ENCODE data around the gene GAL3ST3.
A peak's percentile ranks its signal among the peaks of the same experiment; 100 is the strongest.

Gene GAL3ST3

DNA sequence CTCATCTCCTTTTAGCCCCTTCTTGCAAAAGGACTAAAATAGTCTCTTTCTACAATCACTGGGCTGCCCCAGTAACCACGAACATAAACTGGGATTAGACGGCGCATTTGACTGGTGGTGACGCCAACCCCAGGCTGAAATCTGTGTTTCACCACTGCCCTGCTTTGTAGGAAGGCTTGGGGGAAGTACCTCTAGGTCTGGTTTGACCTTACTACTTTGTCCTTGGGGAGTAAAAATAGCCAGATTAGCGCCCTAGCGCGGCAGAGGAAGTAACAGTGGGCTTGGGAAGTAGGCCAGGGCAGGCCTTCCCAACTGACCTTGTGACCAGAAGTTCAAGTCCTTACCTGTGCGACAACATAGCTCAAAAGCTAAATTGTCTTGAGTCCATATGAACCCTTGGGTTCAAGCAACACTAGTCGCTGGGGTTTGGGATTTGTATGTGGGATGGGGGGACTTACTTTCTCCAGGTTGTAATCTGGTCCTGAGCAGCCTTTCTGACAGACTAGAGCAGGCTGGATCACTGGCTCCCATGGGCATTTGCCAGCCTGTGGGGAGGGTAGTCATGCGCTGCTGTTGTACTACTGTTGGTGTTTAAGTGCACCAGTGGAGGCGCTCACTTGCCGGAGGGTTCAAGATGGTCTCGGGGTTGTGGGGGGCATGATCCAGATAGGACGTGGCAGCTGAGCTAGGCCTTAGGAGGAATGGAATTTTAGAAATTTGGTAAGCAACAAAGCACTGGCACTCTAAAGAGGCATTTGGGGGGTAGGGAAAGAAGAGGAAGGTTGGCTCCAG is 20.2 kb upstream of the GAL3ST3 start:
- peak in 1 of 2 experiments; percentile 53 for DNase-seq

DNA sequence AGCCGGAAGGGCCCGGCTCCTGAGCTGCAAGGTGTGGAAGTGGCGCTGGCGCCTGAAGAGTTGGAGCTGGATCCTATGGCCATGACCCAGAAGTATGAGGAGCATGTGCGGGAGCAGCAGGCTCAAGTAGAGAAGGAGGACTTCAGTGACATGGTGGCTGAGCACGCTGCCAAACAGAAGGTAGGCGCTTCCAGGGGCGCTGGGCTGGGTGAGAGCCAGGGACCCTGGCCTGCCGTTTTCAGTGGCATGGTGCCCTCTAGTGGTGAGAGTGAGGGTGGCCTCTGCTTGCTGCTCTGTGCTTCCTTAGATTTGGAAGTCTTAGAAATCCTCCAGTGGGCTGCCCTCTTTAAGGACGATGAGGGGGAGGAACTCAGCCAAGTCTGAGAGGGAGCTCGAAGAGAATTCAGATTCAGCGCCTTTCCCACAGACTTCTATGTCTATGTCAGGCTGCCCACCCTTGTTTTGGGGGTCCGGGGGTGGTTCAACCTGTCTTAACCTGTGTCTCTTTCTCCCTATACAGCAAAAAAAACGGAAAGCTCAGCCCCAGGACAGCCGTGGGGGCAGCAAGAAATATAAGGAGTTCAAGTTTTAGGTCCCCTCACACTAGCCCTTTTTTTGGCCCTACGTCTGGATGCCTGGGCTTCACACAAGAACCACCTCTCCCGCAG is 19.3 kb upstream of the GAL3ST3 start:
- DNase-seq = peak; percentile 28 to 72

DNA sequence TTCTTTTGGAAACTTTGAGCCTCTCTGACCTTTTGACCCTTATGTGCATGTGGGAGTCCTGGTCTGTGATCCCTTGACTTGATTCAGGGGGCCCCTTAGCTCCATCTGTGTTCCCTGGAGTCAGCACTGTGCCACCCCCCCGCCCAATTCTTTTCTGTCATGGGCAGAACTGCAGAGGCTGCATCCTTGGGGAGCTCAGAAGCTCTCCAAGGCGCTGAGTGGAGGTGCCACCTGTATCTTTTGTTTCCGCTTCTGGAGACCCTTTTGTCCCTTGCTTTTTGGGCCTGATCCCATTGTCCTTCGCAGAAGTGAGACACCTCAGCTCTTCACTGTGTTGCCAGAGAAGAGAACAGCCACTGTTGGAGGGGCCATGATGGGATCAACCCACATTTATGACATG is 18.7 kb upstream of the GAL3ST3 start:
- no peak for DNase-seq

DNA sequence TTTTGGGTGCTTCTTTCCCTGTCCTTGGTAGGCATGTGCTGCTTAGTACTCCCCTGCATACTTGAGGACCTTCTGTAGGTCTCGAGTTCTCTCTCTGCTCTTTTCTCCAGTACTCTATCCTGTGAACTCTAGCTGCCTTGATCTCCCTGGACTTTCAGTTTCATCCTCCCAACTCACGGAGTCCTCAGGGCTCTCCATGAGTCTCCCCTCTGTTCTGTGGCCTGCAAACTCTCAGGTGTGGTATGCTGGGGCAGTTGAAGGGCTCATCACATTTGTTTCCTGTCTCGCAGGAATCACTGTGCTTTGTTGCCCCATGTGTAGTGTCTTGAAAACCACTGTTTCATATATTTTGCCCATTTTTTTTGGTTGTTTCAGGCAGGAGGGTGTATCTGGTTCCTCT is 17.8 kb upstream of the GAL3ST3 start:
- DNase-seq = no peak

DNA sequence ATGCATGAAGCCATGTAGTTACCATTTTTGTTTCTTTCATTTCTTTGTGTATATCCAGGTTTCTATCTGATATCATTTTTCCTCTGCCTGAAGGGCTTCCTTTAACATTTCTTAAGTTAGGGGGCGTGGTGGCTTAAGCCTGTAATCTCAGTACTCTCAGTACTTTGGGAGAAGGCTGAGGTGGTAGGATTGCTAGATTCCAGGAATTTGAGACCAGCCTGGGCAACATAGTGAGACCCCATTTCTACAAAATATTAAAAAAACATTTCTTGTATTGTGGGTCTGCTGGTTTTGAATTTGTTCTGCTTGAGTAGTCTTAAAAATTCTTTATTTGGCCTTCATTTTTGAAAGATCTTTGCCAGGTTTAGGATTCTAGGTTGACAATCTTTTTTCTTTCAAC is 15.6 kb upstream of the GAL3ST3 start:
- no peak for DNase-seq

DNA sequence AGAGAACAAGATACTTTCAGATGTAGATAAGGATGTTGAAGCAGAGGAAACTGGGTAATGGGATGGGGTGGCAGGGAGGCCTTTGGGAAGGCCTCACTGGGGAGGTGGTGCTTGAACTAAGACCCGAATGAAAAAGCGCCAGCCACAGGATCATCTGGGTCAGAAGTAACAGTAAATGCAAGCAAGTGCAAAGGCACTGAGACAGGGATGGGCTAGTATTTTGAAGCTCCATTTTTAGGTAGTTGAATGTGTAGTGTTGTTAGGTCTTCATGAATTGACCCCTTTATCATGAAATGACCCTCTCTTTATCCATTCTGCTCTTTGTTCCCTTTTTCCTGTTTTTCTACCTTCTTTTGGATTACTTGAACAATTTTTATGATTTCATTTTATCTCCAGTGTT is 14.9 kb upstream of the GAL3ST3 start:
- DNase-seq = no peak

DNA sequence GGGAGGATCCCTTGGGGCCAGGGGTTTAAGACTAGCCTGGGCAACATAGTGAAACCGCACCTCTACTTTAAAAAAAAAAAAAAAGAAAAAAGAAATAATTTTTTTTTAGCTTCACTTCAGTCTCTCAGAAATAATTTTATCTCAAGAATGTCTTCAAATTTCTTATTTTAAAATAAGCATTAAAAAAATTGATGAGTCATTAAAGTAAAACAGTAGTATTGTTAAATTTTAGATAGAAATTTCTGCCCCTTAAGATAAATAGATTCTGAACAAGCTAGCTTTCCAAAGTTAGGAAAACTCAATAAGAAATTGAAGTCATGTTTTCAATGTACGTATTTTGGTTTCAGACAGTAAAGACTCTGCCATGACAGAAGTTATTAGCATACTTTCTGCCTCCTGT is 13.4 kb upstream of the GAL3ST3 start:
- no peak for DNase-seq

DNA sequence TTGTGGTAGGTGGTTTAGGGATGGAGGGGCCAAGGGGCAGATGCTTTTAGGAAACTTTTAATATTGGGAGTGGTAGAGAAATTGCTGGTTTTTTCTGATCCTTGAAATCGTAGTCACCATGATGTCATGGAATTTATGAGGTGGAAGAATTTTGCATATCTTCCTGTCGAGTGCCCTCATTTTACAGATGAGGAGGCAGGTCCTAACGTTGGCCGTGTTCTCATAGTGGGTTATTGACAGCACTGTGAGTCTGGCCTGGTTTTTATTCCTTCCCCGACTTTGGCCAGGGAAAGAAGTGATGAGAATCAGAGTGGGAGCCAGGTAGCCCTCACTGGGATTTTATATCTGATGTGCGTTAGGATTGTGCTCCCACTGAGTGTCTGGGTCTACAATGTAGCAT is 12.3 kb upstream of the GAL3ST3 start:
- DNase-seq = no peak

DNA sequence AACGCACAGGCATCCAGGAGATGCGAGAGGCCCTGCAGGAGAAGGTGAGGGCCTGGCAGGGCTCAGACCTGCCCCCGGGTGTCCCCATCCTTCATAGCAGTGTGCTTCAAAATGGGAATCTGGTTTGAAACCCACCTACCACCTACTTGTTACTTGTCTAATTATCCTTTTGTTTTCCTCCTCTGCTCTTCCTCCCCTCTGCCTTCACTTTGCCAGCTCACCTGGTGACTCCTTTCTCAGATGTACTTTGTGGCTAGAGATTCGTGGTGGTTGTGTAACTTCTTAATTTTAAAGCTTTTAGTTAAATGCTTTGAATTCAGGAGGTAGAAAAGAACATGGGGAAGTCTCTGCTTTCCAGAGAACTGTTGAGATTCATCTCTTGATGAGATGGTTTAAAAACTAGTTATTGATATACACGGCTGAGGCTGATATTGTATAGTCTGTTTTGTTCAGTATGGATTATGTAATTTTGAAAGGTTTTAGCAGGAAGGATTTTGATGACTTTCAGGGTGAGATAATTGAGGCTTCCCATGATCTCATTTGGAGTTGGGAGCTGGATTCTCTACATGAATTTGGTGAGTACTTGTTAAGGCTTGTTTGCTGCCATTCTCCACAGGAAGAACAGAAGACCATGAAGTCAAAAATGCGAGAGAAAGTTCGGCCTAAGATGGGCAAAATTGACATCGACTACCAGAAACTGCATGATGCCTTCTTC is 11.2 kb upstream of the GAL3ST3 start:
- no peak for DNase-seq

DNA sequence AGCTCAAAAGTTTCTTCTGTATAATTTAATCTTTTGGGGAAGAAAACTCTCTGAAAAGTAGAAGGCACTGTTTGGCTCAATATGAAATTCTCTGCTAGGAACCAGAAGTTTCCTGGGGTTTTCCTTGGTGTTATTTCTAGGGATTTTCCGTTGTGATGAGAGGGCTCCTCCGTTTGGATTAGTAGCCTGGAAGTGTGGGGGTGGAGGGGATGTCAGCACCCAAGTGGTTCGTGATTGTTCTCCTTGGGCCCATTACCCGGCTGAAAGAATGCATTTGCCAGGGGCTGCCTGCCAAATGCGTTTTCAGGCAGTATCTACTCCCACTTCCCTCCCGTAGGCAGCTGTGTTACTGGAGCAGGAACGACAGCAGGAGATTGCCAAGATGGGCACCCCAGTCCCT is 7.5 kb upstream of the GAL3ST3 start:
- no peak for DNase-seq

DNA sequence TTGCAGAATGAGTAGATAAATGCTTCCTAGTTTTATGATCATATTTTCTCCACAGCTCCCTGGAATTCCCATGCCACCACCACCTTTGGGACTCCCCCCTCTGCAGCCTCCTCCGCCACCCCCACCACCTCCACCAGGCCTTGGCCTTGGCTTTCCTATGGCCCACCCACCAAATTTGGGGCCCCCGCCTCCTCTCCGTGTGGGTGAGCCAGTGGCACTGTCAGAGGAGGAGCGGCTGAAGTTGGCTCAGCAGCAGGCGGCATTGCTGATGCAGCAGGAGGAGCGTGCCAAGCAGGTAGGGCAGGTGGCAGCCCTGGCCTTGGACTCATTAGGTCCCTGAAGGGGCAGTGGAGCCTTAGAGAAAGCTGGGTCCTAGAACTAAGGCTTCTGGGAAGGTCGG is 6.1 kb upstream of the GAL3ST3 start:
- DNase-seq = no peak

DNA sequence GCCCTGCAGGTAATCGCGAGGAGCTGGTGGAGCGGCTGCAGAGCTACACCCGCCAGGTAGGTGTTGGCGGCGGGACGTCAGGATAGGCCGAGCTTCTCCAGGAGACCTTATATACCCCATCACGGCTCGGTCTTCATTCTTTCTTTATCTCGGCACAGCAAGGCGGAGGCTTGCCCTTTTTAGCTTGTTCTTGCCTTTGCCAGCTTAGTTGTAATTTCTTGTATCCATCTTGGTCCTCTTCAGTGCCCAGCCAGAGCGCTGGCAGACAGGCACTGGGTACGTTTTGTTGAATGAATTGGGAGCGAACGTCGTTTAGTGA is 3.7 kb upstream of the GAL3ST3 start:
- no peak for DNase-seq

DNA sequence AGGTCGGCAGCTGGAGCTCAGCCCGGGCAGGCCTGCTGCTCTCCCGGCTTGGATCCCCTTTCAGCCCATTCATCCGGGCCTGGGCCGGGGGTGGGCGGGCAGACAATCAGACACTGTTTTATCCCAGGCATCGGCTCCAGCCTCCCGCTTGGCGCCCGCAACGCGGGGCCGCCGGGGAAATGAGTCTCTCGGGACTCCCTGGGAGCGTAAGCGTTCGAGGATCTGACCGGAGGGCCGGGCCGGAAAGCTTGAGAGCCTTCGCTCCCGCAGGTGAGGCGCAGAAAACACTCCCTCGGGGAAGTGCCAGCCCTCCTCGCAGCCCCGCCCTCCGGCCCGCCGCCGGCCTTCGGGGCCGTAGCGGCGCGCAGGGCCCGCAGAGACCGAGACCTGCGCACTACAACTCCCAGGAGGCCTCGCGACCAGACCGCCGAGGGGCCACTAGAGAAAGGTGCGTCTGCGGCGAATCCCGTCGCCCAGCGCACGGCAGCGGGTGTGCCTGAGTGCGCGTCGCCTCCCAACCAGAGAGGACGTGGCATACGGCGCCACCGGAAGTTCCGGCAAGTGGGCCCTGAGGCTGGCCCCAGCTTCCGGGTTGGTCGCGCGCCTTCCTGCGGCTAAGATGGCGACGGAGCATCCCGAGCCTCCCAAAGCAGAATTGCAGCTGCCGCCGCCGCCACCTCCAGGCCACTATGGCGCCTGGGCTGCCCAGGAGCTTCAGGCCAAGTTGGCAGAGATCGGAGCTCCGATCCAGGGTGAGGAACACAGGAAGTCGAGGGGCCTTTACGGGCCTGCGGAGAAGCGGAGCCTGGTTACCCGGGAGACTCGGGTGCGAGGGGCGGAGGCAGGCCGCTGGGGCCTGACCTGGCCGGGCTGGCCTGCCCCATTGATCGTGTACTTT is 3.1 kb upstream of the GAL3ST3 start, which contains the start of gene SF3B2:
Gene SF3B2 (plus strand): TSS at position 599 of the 898 bp plus-strand sequence. CDS start 21 bp downstream, at position 620.
- peak; percentile 95 to 96 for DNase-seq

DNA sequence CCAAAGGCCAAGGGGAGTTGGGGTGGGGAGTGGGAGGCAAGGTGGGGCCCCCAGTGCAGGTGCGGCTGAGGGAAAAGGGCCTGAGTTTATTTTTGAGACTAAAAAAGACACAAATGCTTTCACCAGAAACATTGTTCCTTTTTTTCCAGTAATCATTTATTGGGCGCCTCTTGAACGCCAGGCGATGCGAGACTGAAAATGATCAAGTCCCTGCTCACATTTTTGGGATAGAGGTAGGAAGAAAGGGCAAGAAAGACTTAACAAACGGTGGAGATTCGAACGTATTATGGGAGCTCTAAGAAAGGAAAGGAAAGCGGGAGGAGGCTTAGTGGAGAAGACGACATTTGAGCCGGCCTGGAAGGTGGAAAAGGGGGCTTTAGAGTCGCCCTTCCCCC is 2.4 kb upstream of the GAL3ST3 start:
- DNase-seq = no peak

DNA sequence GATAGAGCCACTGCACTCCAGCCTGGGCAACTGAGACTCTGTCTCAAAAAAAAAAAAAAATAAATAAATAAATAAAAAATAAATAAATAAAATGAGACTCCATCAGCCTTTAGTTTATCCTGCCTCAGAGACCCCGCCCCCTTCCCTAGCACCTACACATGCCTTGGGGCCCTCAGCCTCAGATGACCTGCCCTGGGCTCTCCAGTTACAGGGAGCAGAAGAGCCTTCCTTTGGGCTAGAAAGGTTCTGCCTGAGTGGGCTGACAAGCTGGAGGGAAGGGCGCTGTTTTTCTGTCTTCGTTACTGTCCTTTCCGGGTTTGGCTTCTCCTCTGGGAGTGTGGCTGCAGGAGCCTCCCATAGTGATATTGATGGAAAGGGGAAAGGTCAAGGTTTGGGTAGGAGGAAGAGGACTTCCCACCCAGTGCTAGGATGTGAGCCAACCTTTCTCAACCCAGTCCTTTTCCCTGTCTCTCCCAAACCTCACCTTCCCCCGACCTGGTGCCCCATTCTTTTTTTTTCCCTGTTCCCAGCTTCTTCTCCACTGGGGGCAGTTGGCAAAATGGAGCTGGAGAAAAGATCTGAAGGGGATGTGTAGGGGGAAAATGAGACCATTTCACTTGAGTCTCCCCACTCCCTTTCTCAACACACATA is 1.7 kb upstream of the GAL3ST3 start:
- DNase-seq = no peak

DNA sequence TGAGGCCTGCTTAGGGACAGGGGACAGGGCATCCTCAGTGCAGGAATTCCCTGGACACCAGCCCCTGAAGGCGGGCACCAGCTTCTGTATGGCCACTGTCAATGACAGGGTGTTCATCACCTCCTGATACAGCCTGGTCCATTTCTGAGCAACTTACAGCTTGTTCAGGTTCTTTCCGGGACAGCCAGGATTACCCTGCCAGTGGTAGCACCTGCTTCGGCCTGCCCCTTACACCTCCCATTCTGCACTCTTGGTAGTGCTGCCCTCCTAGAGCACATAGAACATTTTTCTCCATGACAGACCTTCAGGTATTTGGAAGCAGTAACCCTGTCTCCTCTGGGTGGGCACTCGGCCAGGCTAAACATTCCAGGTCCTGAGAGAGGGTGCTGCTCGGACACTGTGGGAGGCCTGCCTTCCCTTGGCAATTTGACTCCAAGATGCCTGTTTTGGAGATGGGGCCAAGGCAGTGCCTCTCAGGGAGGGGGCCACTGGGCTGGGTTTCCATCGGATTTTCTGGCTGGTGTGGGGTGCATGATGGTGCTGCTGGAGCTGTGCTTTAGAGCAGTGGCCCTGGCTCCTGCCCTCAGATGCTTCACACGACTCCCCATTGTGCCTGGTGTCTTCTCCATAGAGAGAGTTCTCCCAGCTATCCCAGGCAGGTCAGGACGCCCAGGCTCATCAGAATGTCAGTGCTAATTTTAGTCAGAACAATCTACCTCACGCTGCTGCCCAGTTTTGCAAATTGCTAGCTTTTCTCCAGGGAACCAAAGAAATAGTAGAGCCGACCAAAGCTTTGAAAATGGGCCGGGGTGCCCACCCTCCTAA is 1.2 kb downstream of the GAL3ST3 start:
- DNase-seq = no peak

DNA sequence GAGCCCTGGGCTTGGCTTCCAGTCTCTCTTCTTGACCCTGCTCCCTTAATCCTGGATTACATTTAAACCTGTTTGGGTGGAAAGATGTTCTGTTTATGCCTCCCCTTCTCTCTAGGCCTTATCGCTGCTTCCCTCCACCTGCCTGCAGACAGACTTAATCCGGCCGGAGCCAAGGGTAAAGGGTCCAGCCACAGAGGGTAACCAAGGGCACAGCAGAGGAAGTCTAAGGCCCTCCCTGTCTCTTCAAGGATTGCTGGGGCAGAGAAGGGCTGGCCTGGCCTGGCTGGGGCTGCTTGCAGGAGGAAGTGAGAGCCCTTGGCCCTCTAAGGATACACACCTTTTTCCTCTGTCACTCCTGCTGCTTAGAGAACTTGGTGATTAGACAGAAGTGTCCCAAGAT is 2.1 kb downstream of the GAL3ST3 start:
- no peak for DNase-seq

DNA sequence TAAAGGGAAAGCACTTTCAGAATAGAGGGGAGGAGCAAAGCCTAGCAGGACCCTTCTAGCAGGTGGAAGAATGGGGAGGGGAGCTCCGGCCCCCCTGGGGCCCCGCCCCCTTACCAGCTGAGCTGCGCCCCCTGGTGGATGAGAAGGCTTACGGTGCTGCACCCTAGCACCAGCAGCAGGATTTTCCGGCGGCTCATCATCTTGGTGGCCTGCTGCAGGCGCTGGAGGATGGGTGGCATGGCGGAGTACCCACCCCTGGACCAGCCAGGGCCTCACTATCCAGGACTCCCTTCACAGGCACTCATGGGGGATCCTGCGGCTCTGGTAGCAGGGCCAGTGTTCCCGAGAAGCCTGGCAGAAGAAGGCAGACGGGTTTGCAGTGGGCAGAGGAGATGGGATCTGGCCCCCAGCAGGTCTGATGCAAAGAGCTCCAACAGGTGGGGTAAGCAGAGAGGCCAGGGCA is 3.8 kb downstream of the GAL3ST3 start:
- DNase-seq = peak; percentile 31 to 77

DNA sequence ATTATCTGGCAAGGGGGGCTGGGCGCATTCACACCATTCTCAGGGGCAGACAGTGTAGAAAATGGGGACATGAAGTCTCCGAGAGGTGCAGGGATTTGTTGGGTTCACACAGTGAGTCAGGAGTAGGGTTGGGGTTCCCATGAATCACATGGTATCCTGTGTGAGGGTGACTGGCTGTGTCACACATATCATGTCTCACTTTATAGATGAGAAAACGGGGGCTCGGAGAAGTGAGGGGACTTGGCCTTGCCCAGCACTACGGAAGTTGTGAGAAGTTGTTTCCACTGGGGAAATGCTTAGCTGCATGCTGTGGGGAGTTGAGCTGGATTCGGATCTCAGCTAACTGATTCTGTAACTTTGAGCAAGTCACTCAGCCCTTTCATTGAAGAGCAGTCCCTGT is 4.2 kb downstream of the GAL3ST3 start:
- no peak for DNase-seq

DNA sequence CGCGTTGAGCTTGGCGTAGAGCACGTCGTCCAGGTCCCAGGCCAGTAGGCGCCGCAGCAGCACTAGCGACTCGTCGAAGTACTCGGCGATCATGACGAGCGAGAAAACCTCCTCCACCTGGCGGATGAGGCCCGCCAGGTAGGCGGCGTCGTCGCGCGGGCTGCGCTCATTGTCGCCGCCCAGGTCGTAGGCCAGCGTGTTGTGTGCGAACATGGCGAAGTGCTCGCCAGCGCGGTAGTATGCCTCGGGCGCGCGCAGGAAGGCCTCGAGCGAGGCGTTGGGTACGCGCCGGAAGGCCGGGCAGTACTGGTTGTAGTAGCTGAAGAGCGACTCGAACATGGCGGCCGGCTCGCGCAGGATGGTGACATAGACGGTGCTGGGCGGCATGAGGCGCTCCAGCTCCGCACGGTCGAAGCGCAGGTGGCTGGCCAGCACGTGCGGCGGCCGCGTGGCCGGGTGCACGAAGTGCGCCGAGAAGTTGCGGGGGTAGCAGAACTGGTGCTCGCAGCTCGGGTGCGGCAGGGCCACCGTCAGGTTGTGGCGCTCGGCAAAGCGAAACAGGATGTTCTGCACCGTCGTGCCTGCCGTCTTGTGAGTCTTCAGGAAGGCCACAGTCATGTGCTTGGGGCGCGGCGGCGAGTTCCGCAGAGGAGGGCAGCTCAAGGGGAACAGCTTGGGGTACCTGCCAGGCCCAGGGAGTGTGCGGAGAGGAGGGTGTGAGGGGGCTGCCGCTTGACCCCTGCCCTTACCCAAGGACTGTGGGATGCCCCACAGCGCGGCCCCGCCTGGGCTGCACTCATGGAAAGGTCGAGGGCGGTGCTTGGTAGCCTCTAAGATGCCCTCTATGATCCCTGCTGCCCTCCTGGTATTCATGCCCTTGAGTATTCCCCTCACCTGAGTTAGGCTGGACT is 5.7 kb downstream of the GAL3ST3 start:
- no peak for DNase-seq

Measured in SW 1271 (cell line).